HEK293 (cell line): ENCODE results near the gene TWF2.

ENCODE experiments used
- CTCF ChIA-PET: fragments of 350-600 bp; formaldehyde crosslinking; extraction: SDS; loops from one replicate; lab custom pipeline; 2021; ENCODE audit warnings: antibody characterized with exemption; lab: Yijun Ruan, JAX
- POLR2A ChIA-PET: fragments of 300-600 bp; formaldehyde crosslinking; extraction: SDS; loops from one replicate; lab custom pipeline; 2020; ENCODE audit warnings: antibody characterized with exemption, inconsistent platforms; lab: Yijun Ruan, JAX
- H3K27ac ChIP-seq: fragments of 200-500 bp; sonication (Bioruptor generic); 2 replicates; pipeline ENCODE4 v1.5.1; 2014; ENCODE audit warnings: low read depth, low read length, control low read depth, inconsistent platforms; ENCODE audit errors: extremely low read depth
- H3K36me3 ChIP-seq, 2 experiments: fragments of 200-500 bp in 1 of 2; sonication (Bioruptor generic) in 1 of 2; 1 replicate in 1 of 2; 2 replicates in 1 of 2; pipeline ENCODE4 v1.5.1; 2014 to 2017; ENCODE audit warnings: inconsistent platforms in 2 of 2, low read length in 2 of 2; ENCODE audit not compliant: control insufficient read depth in 2 of 2, insufficient read depth in 1 of 2
- H3K4me1 ChIP-seq: fragments of 200-500 bp; sonication (Bioruptor generic); 2 replicates; pipeline ENCODE4 v1.5.1; 2014; ENCODE audit warnings: mild to moderate bottlenecking, low read length, inconsistent platforms; ENCODE audit not compliant: control insufficient read depth, insufficient read depth
- H3K4me3 ChIP-seq: 2 replicates; pipeline ENCODE4 v1.5.1; 2011; ENCODE audit warnings: low read depth, mild to moderate bottlenecking, control low read depth, low read length, moderate library complexity
- H3K9me3 ChIP-seq: fragments of 200-500 bp; sonication (Bioruptor generic); 2 replicates; pipeline ENCODE4 v1.5.1; 2014; ENCODE audit warnings: low read depth, low read length, inconsistent platforms; ENCODE audit not compliant: control insufficient read depth, insufficient read depth
- ATF2 ChIP-seq: fragments of 450-650 bp; formaldehyde crosslinking; IDR thresholded peaks from 2 replicates; pipeline ENCODE4 v1.5.1; 2016; ENCODE audit warnings: missing biosample characterization, missing genetic modification characterization, low read depth
- CTCF ChIP-seq: fragments of 450-650 bp; formaldehyde crosslinking; IDR thresholded peaks from 2 replicates; pipeline ENCODE4 v1.5.1; 2016; ENCODE audit warnings: missing biosample characterization, missing genetic modification characterization
- EGR2 ChIP-seq: fragments of 450-650 bp; formaldehyde crosslinking; IDR thresholded peaks from 2 replicates; pipeline ENCODE4 v1.5.1; 2016; ENCODE audit warnings: low read depth, missing biosample characterization, missing genetic modification characterization
- GLIS1 ChIP-seq: fragments of 450-650 bp; formaldehyde crosslinking; IDR thresholded peaks from 2 replicates; pipeline ENCODE4 v1.5.1; 2016; ENCODE audit warnings: missing biosample characterization, missing genetic modification characterization
- GLIS2 ChIP-seq: fragments of 450-650 bp; formaldehyde crosslinking; IDR thresholded peaks from 2 replicates; pipeline ENCODE4 v1.5.1; 2016; ENCODE audit warnings: missing biosample characterization, missing genetic modification characterization
- PRDM2 ChIP-seq: fragments of 450-650 bp; formaldehyde crosslinking; IDR thresholded peaks from 2 replicates; pipeline ENCODE4 v1.5.1; 2016; ENCODE audit warnings: missing biosample characterization, missing genetic modification characterization, borderline replicate concordance
- SCRT1 ChIP-seq: fragments of 450-650 bp; formaldehyde crosslinking; IDR thresholded peaks from 2 replicates; pipeline ENCODE4 v1.5.1; 2016; ENCODE audit warnings: missing biosample characterization, missing genetic modification characterization, borderline replicate concordance
- SCRT2 ChIP-seq: fragments of 450-650 bp; formaldehyde crosslinking; IDR thresholded peaks from 2 replicates; pipeline ENCODE4 v1.5.1; 2016; ENCODE audit warnings: missing biosample characterization, missing genetic modification characterization
- TRIM28 ChIP-seq: IDR thresholded peaks from 2 replicates; pipeline ENCODE4 v1.6.1; 2011; ENCODE audit warnings: low read length, control low read depth, borderline replicate concordance
- ZBTB8A ChIP-seq: fragments of 450-650 bp; formaldehyde crosslinking; IDR thresholded peaks from 2 replicates; pipeline ENCODE4 v1.5.1; 2016; ENCODE audit warnings: missing biosample characterization, missing genetic modification characterization
- ZEB2 ChIP-seq: fragments of 450-650 bp; formaldehyde crosslinking; IDR thresholded peaks from 2 replicates; pipeline ENCODE4 v1.5.1; 2016; ENCODE audit warnings: missing biosample characterization, missing genetic modification characterization
- ZNF157 ChIP-seq: fragments of 450-650 bp; formaldehyde crosslinking; IDR thresholded peaks from 2 replicates; pipeline ENCODE4 v1.5.1; 2016; ENCODE audit warnings: missing biosample characterization, missing genetic modification characterization
- ZNF174 ChIP-seq: fragments of 450-650 bp; formaldehyde crosslinking; IDR thresholded peaks from 2 replicates; pipeline ENCODE4 v1.5.0; 2017; ENCODE audit warnings: missing biosample characterization, mild to moderate bottlenecking, missing genetic modification characterization
- ZNF24 ChIP-seq: fragments of 450-650 bp; formaldehyde crosslinking; IDR thresholded peaks from 2 replicates; pipeline ENCODE4 v1.5.1; 2016; ENCODE audit warnings: missing biosample characterization, missing genetic modification characterization
- ZNF354C ChIP-seq: fragments of 450-650 bp; formaldehyde crosslinking; IDR thresholded peaks from 2 replicates; pipeline ENCODE4 v1.5.1; 2016; ENCODE audit warnings: missing biosample characterization, missing genetic modification characterization, low read depth, borderline replicate concordance
- ZNF513 ChIP-seq: fragments of 450-650 bp; IDR thresholded peaks from 2 replicates; pipeline ENCODE4 v1.5.1; 2018; ENCODE audit warnings: missing biosample characterization, missing genetic modification characterization
- ZNF549 ChIP-seq: fragments of 450-650 bp; IDR thresholded peaks from 2 replicates; pipeline ENCODE4 v1.5.1; 2018; ENCODE audit warnings: missing biosample characterization, missing genetic modification characterization, mild to moderate bottlenecking, inconsistent platforms, moderate library complexity
- ZNF571 ChIP-seq: fragments of 450-650 bp; formaldehyde crosslinking; IDR thresholded peaks from 2 replicates; pipeline ENCODE4 v1.5.0; 2017; ENCODE audit warnings: missing biosample characterization, missing genetic modification characterization
- ZNF660 ChIP-seq: fragments of 450-650 bp; IDR thresholded peaks from 2 replicates; pipeline ENCODE4 v1.5.1; 2018; ENCODE audit warnings: missing biosample characterization, mild to moderate bottlenecking, missing genetic modification characterization
- ZNF704 ChIP-seq: fragments of 450-650 bp; formaldehyde crosslinking; IDR thresholded peaks from 2 replicates; pipeline ENCODE4 v1.5.1; 2016; ENCODE audit warnings: missing biosample characterization, missing genetic modification characterization

TWF2 gene

GRCh38 chr3:52240886-52241370, 2.0 kb upstream of the TWF2 start:
- Histone ChIP-seq H3K4me3 (no peak overlapping the region), H3K27ac (0 out of 2 replicates have a peak overlapping the region, but pooled peaks have one; percentile 16), H3K36me3 (no peaks in the 10 kb centered on the region), H3K9me3 (no peaks in the 10 kb centered on the region), H3K4me1 (no peaks in the 10 kb centered on the region; the same call in 1 of the 2 replicates)
- ChIA-PET POLR2A (interaction anchor here (0.5 to 2.6 kb wide), 5 partner anchors 8 to 1029 kb away, joined by 3 to 14 read pairs (median 4); partner anchors contain the start of genes POC1A and WDR82), CTCF (interaction anchor here (1.0 to 1.1 kb wide), 3 partner anchors 9 to 98 kb away, joined by 4 to 15 read pairs (median 5); no protein-coding TSS in a partner anchor)
- TF ChIP-seq ZNF513 (tag by site-specific recombination) (peak; percentile 44; the same call in 1 of the 2 replicates), TRIM28 (0 out of 2 replicates have a peak, but pooled peaks have one; percentile 1), SCRT1 (tag by site-specific recombination) (peak; percentile 5; the same call in 1 of the 2 replicates), ZNF24 (tag by site-specific recombination) (0 out of 2 replicates have a peak, but pooled peaks have one; percentile 11), ATF2 (tag by site-specific recombination) (no peak), ZNF157 (tag by site-specific recombination) (no peak), ZNF704 (no peak), ZBTB8A (tag by site-specific recombination) (0 out of 2 replicates have a peak, but pooled peaks have one; percentile 27)

GRCh38 chr3:52240059-52240885, 1.3 kb upstream of the TWF2 start:
- peaks cover 0 to 3% of the 10 kb centered on the region in 2 experiments; a peak in 1 of 3 replicates for H3K36me3 ChIP-seq
- H3K27ac ChIP-seq = peak overlapping the region; percentile 73; the same call in 1 of the 2 replicates
- no peaks in the 10 kb centered on the region for H3K4me1 ChIP-seq
- ChIA-PET POLR2A (interaction anchor here (0.6 to 2.6 kb wide), 5 partner anchors 9 to 86 kb away, joined by 3 to 14 read pairs (median 4); partner anchors contain the start of genes POC1A and WDR82), CTCF (interaction anchor here (0.6 to 1.1 kb wide), 4 partner anchors 12 to 99 kb away, joined by 3 to 5 read pairs (median 4); no protein-coding TSS in a partner anchor)
- no peaks in the 10 kb centered on the region for H3K9me3 ChIP-seq
- no peak overlapping the region for H3K4me3 ChIP-seq
- no peak; the same call in 1 of the 2 replicates for TF ChIP-seq ZEB2 (tag by site-specific recombination)
- TF ChIP-seq ZNF174 (tag by site-specific recombination) = no peak
- TF ChIP-seq EGR2 (tag by site-specific recombination) = no peak
- TF ChIP-seq GLIS1 (tag by site-specific recombination) = peak; percentile 75
- no peak for TF ChIP-seq ZNF354C
- peak; percentile 82 for TF ChIP-seq SCRT2
- TF ChIP-seq ZNF549 (tag by site-specific recombination) = no peak
- no peak for TF ChIP-seq ZNF571 (tag by site-specific recombination)
- TF ChIP-seq PRDM2 (tag by site-specific recombination) = no peak
- TF ChIP-seq ZNF660 (tag by site-specific recombination) = no peak
- TF ChIP-seq GLIS2 (tag by site-specific recombination) = no peak
- TF ChIP-seq CTCF (tag by site-specific recombination) = no peak; the same call in 1 of the 2 replicates
